H1 (cell line): Measurements from ENCODE around the gene IGSF9B. TPM values are rescaled to one million over a fixed set of nuclear protein-coding genes. Genes with fewer than 3 reads are reported as not detected.

Experiments
- CTCF ChIA-PET: fragments of 300-600 bp; sonication (Branson Sonifier 250); formaldehyde crosslinking; loops from one replicate; lab custom pipeline; 2021; ENCODE audit not compliant: partially characterized antibody; lab: Charles Lee
- POLR2A ChIA-PET: fragments of 300-600 bp; sonication (Branson Sonifier 250); formaldehyde crosslinking; loops from one replicate; lab custom pipeline; 2021; ENCODE audit warnings: inconsistent platforms; ENCODE audit not compliant: partially characterized antibody; lab: Charles Lee
- DNase-seq, 2 experiments: peaks; one replicate each; pipeline versions ENCODE4 v3.0.0 to v3.0.0-alpha.2; 2010 to 2022; ENCODE audit warnings: low spot score in 2 of 2, low read depth in 1 of 2, mixed read lengths in 1 of 2
- FAIRE-seq: peaks from 2 replicates; lab custom pipeline; 2011; peaks lifted over from hg19 to GRCh38; lab: Jason Lieb, UNC
- H2AFZ ChIP-seq: 2 replicates; pipeline ENCODE4 v1.8.1; 2012; ENCODE audit warnings: low read length, inconsistent platforms
- H2AK5ac ChIP-seq: 2 replicates; pipeline ENCODE4 v1.6.1; 2013; ENCODE audit warnings: low read depth, low read length
- H2BK120ac ChIP-seq: replicated peaks from 2 replicates; pipeline ENCODE3; 2013; ENCODE audit warnings: low read depth, low read length, inconsistent platforms
- H2BK12ac ChIP-seq: 2 replicates; pipeline ENCODE4 v1.6.1; 2013; ENCODE audit warnings: low read depth, low read length
- H2BK15ac ChIP-seq: 2 replicates; pipeline ENCODE4 v1.6.1; 2013; ENCODE audit warnings: low read length
- H2BK20ac ChIP-seq: 2 replicates; pipeline ENCODE4 v1.6.1; 2013; ENCODE audit warnings: low read length
- H2BK5ac ChIP-seq: 2 replicates; pipeline ENCODE4 v1.6.1; 2013; ENCODE audit warnings: low read depth, low read length
- H3K14ac ChIP-seq: 2 replicates; pipeline ENCODE4 v1.6.1; 2013; ENCODE audit warnings: inconsistent platforms; ENCODE audit not compliant: insufficient read length
- H3K18ac ChIP-seq: 2 replicates; pipeline ENCODE4 v1.6.1; 2013; ENCODE audit warnings: low read length; ENCODE audit errors: extremely low read depth
- H3K23ac ChIP-seq: 2 replicates; pipeline ENCODE4 v1.6.1; 2013; ENCODE audit warnings: inconsistent platforms; ENCODE audit not compliant: insufficient read length
- H3K23me2 ChIP-seq: 2 replicates; pipeline ENCODE4 v1.6.1; 2013; ENCODE audit warnings: low read depth, low read length
- H3K27ac ChIP-seq: 2 replicates; pipeline ENCODE4 v1.6.1; 2011; ENCODE audit warnings: low read depth, low read length, inconsistent platforms
- H3K27me3 ChIP-seq, 4 experiments: replicated peaks in 1 of 4; 1 replicate in 1 of 4; 2 replicates in 3 of 4; pipeline versions ENCODE4 v1.6.1 to v1.8.1; 2011 to 2013; ENCODE audit warnings: low read length in 3 of 4, mild to moderate bottlenecking in 3 of 4, inconsistent platforms in 2 of 4, mixed read lengths in 2 of 4, moderate library complexity in 1 of 4; ENCODE audit not compliant: control insufficient read depth in 3 of 4, insufficient read depth in 3 of 4; ENCODE audit errors: extremely low read depth in 1 of 4
- H3K36me3 ChIP-seq, 4 experiments: 2 replicates each; pipeline versions ENCODE4 v1.6.1 to v1.8.1; 2011 to 2013; ENCODE audit warnings: mild to moderate bottlenecking in 4 of 4, low read length in 3 of 4, moderate library complexity in 2 of 4, control low read depth in 1 of 4, inconsistent platforms in 1 of 4; ENCODE audit not compliant: insufficient read depth in 4 of 4, control insufficient read depth in 2 of 4
- H3K4ac ChIP-seq: replicated peaks from 2 replicates; pipeline ENCODE3; 2013; ENCODE audit warnings: low read length, low read depth, mixed read lengths, inconsistent platforms; ENCODE audit not compliant: insufficient read length
- H3K4me1 ChIP-seq, 4 experiments: replicated peaks in 1 of 4; 1 replicate in 1 of 4; 2 replicates in 3 of 4; pipeline versions ENCODE4 v1.6.1 to v1.8.1; 2011 to 2013; ENCODE audit warnings: low read length in 3 of 4, inconsistent platforms in 2 of 4, mixed read lengths in 1 of 4; ENCODE audit not compliant: insufficient read depth in 4 of 4, control insufficient read depth in 3 of 4
- H3K4me2 ChIP-seq, 2 experiments: 2 replicates each; pipeline versions ENCODE4 v1.6.1 to v1.8.1; 2011 to 2013; ENCODE audit warnings: low read depth in 2 of 2, low read length in 2 of 2, control low read depth in 1 of 2, inconsistent platforms in 1 of 2, mild to moderate bottlenecking in 1 of 2; ENCODE audit not compliant: insufficient read depth in 1 of 2
- H3K4me3 ChIP-seq, 4 experiments: fragments of 200-600, 300-600 bp in 1 of 4; sonication (generic), shearing (Covaris generic), sonication (Bioruptor Twin) in 1 of 4; 2 replicates each; pipeline versions ENCODE4 v1.5.1 to v1.8.1; 2011 to 2016; ENCODE audit warnings: low read length in 4 of 4, low read depth in 3 of 4, control low read depth in 2 of 4, inconsistent platforms in 2 of 4, mild to moderate bottlenecking in 2 of 4, mixed read lengths in 1 of 4, moderate library complexity in 1 of 4; ENCODE audit not compliant: insufficient read depth in 2 of 4; ENCODE audit errors: extremely low read depth in 1 of 4
- H3K56ac ChIP-seq: replicated peaks from 2 replicates; pipeline ENCODE3; 2013; ENCODE audit warnings: low read depth, mild to moderate bottlenecking, mixed read lengths, low read length, inconsistent platforms; ENCODE audit not compliant: insufficient read length
- H3K79me1 ChIP-seq: 2 replicates; pipeline ENCODE4 v1.6.1; 2013; ENCODE audit warnings: low read depth, low read length, control low read depth
- H3K79me2 ChIP-seq, 2 experiments: 2 replicates each; pipeline versions ENCODE4 v1.6.1 to v1.8.1; 2012 to 2013; ENCODE audit warnings: low read length in 2 of 2, mild to moderate bottlenecking in 2 of 2, inconsistent platforms in 1 of 2; ENCODE audit not compliant: insufficient read depth in 2 of 2, control insufficient read depth in 1 of 2
- H3K9ac ChIP-seq, 4 experiments: replicated peaks in 1 of 4; 1 replicate in 1 of 4; 2 replicates in 3 of 4; pipeline versions ENCODE4 v1.6.1 to v1.8.1; 2011 to 2013; ENCODE audit warnings: low read depth in 3 of 4, low read length in 3 of 4, control low read depth in 2 of 4, mild to moderate bottlenecking in 2 of 4, moderate library complexity in 2 of 4, inconsistent platforms in 1 of 4; ENCODE audit errors: extremely low read depth in 1 of 4
- H3K9me3 ChIP-seq, 2 experiments: 2 replicates each; pipeline versions ENCODE4 v1.6.1 to v1.8.1; 2012 to 2013; ENCODE audit warnings: mild to moderate bottlenecking in 2 of 2, moderate library complexity in 2 of 2, control low read depth in 1 of 2, inconsistent platforms in 1 of 2, low read depth in 1 of 2, low read length in 1 of 2, mixed read lengths in 1 of 2; ENCODE audit not compliant: insufficient read depth in 2 of 2
- H4K20me1 ChIP-seq, 2 experiments: replicated peaks in 1 of 2; 2 replicates each; pipeline versions ENCODE3 to v1.8.1; 2011 to 2013; ENCODE audit warnings: inconsistent platforms in 2 of 2, low read length in 2 of 2, mild to moderate bottlenecking in 1 of 2; ENCODE audit not compliant: insufficient read depth in 2 of 2, control insufficient read depth in 1 of 2
- H4K5ac ChIP-seq: 2 replicates; pipeline ENCODE4 v1.6.1; 2013; ENCODE audit warnings: low read length, low read depth, mixed read lengths, inconsistent platforms; ENCODE audit not compliant: insufficient read length
- H4K8ac ChIP-seq: 2 replicates; pipeline ENCODE4 v1.8.0; 2013; ENCODE audit warnings: mild to moderate bottlenecking, moderate library complexity, low read length, inconsistent platforms; ENCODE audit not compliant: insufficient read depth; ENCODE audit errors: extremely low read depth
- H4K91ac ChIP-seq: replicated peaks from 2 replicates; pipeline ENCODE3; 2013; ENCODE audit warnings: low read length, mixed read lengths, inconsistent platforms; ENCODE audit not compliant: insufficient read length
- CHD2 ChIP-seq: IDR thresholded peaks from 2 replicates; pipeline ENCODE4 v1.6.1; 2012; ENCODE audit warnings: low read length, improper control_type of control experiment
- FOSL1 ChIP-seq: IDR thresholded peaks from 2 replicates; pipeline ENCODE4 v1.6.1; 2011; ENCODE audit warnings: mild to moderate bottlenecking, low read depth, low read length, moderate library complexity; ENCODE audit not compliant: insufficient read depth
- POLR2AphosphoS5 ChIP-seq: IDR thresholded peaks from 2 replicates; pipeline ENCODE4 v1.6.1; 2011; ENCODE audit warnings: low read depth, low read length
- POU5F1 ChIP-seq: IDR thresholded peaks from 2 replicates; pipeline ENCODE4 v1.6.1; 2011; ENCODE audit warnings: low read depth, mild to moderate bottlenecking, low read length, moderate library complexity
- RNF2 ChIP-seq: fragments of 200-900, 300-1000 bp; sonication (generic); IDR thresholded peaks from 2 replicates; pipeline ENCODE4 v1.7.1; 2016; ENCODE audit warnings: borderline replicate concordance, low read depth, mild to moderate bottlenecking, antibody characterized with exemption, low read length; ENCODE audit not compliant: poor library complexity, severe bottlenecking; ENCODE audit errors: missing control alignments
- SP1 ChIP-seq: IDR thresholded peaks from 2 replicates; pipeline ENCODE4 v1.6.1; 2011; ENCODE audit warnings: low read depth, low read length
- TAF7 ChIP-seq: optimal IDR thresholded peaks from 2 replicates; pipeline ENCODE3; 2011; ENCODE audit warnings: low read depth, mild to moderate bottlenecking, inconsistent platforms, low read length, moderate library complexity, borderline replicate concordance
- WGBS, 2 experiments: shearing (Covaris generic) in 1 of 2; methylation state at CpG; one replicate each; pipeline versions ENCODE4 v1.1.6 to v1.1.7; 2013 to 2015; ENCODE audit warnings: low lambda C conversion rate in 2 of 2, mixed read lengths in 2 of 2, inconsistent platforms in 1 of 2, low coverage in 1 of 2, missing lambda C conversion rate in 1 of 2; ENCODE audit not compliant: insufficient replicate concordance in 2 of 2, insufficient coverage in 1 of 2, insufficient read length in 1 of 2; ENCODE audit errors: extremely low coverage in 1 of 2, missing lambda C conversion rate in 1 of 2; 5-methylcytosine and 5-hydroxymethylcytosine counted together
- polyA plus RNA-seq, 7 experiments: library from polyadenylated mRNA; depleted of rRNA in 3 of 7; stranded (reverse) in 5 of 7; unstranded in 2 of 7; fragments of >200 nt in 5 of 7; fragments of 200-250 nt in 2 of 7; gene quantifications; 1 replicate in 5 of 7; 2 replicates in 1 of 7; 4 replicates in 1 of 7; pipeline versions ENCODE4 v1.2.1 to v1.2.3, GENCODE V29; 2011 to 2013; ENCODE audit warnings: missing spikeins in 2 of 7, mixed read lengths in 2 of 7
- total RNA-seq: library from RNA; stranded (reverse); fragmentation: NEBNext Ultra II Directional; extraction: Animal tissue kit (Norgen Biotek cat#: 25700); gene quantifications from 2 replicates; pipeline ENCODE4 v1.2.1, GENCODE V29; 2021

The IGSF9B gene
- total and polyA plus RNA-seq, 2 of the 8 experiments (the other 6 are each of a cell fraction or from before 2014, with no cell fraction given), result 16.5 to 49.2 TPM

- Histone ChIP-seq H3K56ac (no peak overlapping the region), H3K23ac (no peak overlapping the region), H3K9ac (no peak overlapping the region), H3K4me3 (no peak overlapping the region), H3K14ac (no peak overlapping the region), H2AFZ (no peak overlapping the region), H2BK20ac (no peak overlapping the region), H4K20me1 (peaks cover under 1 to 8% of the 10 kb centered on the region in 2 experiments), H3K36me3 (peaks cover 0 to 19% (median 13%) of the 10 kb centered on the region in 4 experiments; a peak in 5 of 8 replicates), H3K18ac (no peak overlapping the region), H2BK5ac (peak overlapping the region; percentile 60; the same call in 1 of the 2 replicates), H4K91ac (no peak overlapping the region), H3K27me3 (no peaks in the 10 kb centered on the region), H2AK5ac (no peak overlapping the region; the same call in 1 of the 2 replicates), H3K27ac (no peak overlapping the region), H3K4me1 (no peaks in the 10 kb centered on the region; a peak in 1 of 7 replicates), H2BK15ac (no peak overlapping the region), H4K8ac (no peak overlapping the region), H3K4ac (no peak overlapping the region), H3K4me2 (no peak overlapping the region), H3K79me1 (peaks cover 11% of the 10 kb centered on the region; the same call in 1 of the 2 replicates), H3K9me3 (peaks cover 0 to 7% of the 10 kb centered on the region in 2 experiments; a peak in 1 of 4 replicates), H4K5ac (no peak overlapping the region), H2BK12ac (peak overlapping the region; percentile 39; the same call in 1 of the 2 replicates), H2BK120ac (no peak overlapping the region), H3K79me2 (peaks cover 0 to 4% of the 10 kb centered on the region in 2 experiments; a peak in 1 of 4 replicates), H3K23me2 (no peaks in the 10 kb centered on the region)
- WGBS, 2 experiments, result 90 to 100% methylated on average over 2 to 30 of the region's 30 CpGs
- no peak for TF ChIP-seq RNF2
- no peak for TF ChIP-seq SP1
- TF ChIP-seq POLR2AphosphoS5, result no peak
- TF ChIP-seq FOSL1, result no peak
- no peak for TF ChIP-seq POU5F1
- TF ChIP-seq CHD2, result no peak
- no peak for TF ChIP-seq TAF7
- FAIRE-seq (no peak), DNase-seq (no peak)
- CTCF ChIA-PET, result interaction anchor here (0.9 to 3.3 kb wide), 4 partner anchors 8 to 91 kb away, joined by 3 to 21 read pairs (median 3); no protein-coding TSS in a partner anchor
- POLR2A ChIA-PET, result no interaction called here
Measured at GRCh38 chr11:133939558-133939957, 17.2 kb downstream of the IGSF9B start.
